CD1c-positive myeloid dendritic cell (primary cell): ENCODE data around the gene NUTF2.
"Not testable (repeated sequence)": the region's sequence is repeated elsewhere in the genome, so short reads cannot be mapped to it uniquely, and the experiment has no call there.

Experiments
- DNase-seq: peaks from one replicate; pipeline ENCODE4 v3.0.0-alpha.2; 2016; ENCODE audit errors: extremely low spot score

NUTF2 gene

GRCh38 chr16:67864044-67864443 lies 17.3 kb downstream of the NUTF2 start:
- not testable (repeated sequence) for DNase-seq

DNA sequence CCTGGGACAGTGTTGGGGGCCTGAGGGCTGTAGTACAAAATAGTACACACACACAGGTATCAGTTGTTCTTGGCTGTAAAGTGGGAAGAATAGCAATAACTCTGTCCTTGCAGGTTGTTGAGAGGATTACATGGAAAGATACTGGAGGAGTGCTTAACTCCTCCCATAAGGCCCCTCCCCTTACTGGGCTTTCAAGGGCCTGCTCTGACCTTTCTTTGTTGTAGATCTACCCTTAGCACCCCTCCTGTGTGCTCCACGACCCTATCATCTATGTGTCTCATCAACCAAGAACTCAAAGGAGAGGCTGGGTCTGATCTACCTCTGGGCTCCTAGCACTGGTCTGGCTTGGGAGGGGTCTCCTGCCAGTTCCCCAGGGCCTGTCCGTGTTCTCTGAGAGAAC lies 17.9 kb downstream of the NUTF2 start:
- no peak for DNase-seq

- peak; percentile 65 for DNase-seq
These were observed 18.6 kb downstream of the NUTF2 start for GRCh38 chr16:67865318-67865717.

DNA sequence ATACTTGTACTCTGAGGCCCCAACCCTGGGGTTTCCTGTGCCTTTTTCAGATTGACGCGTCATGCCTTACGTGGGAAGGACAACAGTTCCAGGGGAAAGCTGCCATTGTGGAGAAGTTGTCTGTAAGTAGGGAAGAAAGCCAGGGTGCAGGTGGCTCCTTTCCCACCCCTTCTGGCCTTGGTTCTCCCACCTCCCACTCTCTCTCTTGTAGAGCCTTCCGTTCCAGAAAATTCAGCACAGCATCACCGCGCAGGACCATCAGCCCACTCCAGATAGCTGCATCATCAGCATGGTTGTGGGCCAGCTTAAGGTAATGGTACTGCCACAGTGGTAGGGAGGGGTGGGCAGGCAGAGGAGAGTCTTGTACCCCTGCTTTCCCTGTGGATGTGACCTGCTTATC lies 21.6 kb downstream of the NUTF2 start:
- no peak for DNase-seq

- DNase-seq, result no peak
These were observed 22.9 kb downstream of the NUTF2 start for GRCh38 chr16:67869653-67870052.

DNA sequence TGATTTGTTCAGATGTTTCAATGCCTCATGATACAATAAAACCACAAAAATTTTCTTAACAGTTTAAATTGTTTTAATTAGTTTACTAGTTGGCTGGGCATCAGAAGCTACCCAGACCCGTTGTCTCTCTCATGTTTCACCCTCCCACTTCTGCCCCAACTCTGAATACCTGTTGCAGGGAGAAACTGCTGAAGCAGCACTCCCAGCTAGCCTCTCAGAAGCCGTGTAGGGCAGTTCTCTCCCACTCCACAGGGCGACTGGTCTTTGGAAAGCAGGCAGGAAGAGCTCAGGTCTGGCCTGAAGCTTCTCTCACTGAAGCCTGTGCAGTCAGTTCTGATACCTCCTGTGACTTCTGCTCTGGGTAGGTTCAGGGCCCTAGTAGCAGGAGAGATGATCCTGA lies 24.5 kb downstream of the NUTF2 start:
- DNase-seq, result no peak

DNA sequence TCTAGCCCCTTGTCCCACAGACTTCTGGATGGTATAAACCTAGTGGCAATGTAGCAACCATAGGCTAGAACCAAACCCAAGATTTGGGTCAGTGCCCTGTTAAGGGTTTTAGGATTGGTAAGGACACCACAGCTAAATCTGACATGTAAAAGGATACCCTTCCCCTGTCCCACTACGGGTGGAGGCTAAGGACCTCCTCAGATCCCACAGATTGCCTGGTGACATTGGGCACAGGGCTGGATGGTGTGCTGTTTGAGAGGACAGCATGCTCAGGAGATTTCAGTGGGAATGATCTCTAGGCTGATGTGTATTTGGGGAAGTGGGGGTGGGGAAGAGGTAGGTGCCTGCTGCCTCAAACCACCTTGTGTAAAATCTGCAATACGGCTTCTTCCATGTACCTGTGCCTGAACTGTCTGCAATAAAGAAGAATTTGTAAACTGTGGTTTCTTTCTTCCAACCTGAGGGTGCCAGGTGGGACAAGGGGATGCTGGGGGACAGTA lies 25.4 kb downstream of the NUTF2 start:
- DNase-seq, result no peak

DNA sequence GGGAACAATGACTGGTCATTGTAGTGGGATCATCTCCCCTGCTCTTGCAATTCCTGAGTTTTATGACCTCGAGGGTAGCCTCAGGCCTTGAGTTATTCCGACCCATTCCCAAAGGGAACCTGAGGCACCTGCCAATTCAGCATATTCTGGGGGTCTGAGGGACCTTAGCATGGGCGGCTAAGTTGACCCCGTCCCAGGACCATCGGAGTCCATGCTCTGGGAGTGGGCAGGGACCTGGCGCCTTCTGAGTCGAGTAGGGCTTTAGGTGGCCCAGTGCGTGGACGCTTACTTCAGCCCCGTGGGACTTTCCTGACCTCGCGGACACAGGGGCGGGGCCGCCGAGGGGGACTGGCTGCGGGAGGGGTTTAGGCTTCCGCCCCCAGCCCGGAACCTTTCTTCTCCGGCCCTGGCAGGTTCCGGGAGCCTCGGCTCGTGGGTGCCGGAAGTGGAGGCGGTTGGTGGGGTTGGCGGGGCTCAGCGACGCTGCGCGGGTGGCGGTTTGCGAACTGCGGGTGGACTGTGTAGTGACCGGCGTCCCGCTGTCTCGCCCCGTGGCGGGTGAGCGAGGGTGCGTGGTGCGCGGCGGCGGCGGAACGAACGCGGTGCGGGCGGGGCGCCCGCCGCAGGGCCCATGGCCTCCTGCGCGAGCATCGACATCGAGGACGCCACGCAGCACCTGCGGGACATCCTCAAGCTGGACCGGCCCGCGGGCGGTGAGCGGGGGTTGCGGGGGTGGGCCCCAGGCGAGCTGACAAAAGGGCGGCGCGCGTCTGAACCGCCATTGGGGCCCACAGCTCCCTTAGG lies 26.1 kb downstream of the NUTF2 start, which contains the start of gene EDC4:
EDC4 (plus strand) TSS at position 422 of the 804 bp plus-strand sequence; CDS start at position 632, 210 bp downstream.
- DNase-seq, result peak; percentile 94

- DNase-seq, result peak; percentile 28
These were observed 27.0 kb downstream of the NUTF2 start for GRCh38 chr16:67873435-67874370.

DNA sequence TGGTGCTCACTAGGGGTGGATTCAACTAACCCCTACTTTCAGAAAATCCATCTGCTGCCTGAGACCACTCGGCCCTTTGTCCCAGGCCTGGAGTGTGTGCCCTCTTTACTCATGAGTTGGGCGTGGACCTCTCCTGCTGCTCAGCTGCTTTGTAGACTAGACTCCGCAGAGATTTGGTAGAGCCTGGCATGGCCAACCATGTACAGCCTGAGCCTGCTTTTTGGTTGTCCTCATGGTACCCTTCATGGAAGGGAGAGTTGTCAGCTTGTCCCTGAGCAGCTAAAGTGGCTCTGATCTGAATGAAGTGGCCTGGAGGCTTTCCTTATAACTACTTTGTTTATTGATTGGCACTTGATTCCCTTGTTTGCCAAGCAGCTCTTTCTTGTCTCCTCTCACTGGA lies 27.6 kb downstream of the NUTF2 start:
- no peak for DNase-seq

GRCh38 chr16:67877064-67877463 lies 30.3 kb downstream of the NUTF2 start:
- no peak for DNase-seq

- DNase-seq, result no peak
These were observed 31.5 kb downstream of the NUTF2 start for GRCh38 chr16:67878232-67878631.

- no peak for DNase-seq
These were observed 32.1 kb downstream of the NUTF2 start for GRCh38 chr16:67878846-67879245.

DNA sequence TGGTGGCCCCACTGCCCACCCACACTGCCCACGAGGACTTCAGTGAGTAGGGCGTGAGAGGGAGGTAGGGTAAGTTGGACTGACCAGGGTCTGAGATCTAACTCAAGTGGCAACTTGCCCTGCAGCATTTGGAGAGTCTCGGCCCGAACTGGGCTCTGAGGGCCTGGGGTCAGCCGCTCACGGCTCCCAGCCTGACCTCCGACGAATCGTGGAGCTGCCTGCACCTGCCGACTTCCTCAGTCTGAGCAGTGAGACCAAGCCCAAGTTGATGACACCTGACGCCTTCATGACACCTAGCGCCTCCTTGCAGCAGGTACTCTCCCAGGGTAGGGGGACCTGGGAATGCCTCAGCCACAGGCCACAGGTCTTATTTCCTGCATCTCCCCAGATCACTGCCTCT lies 32.7 kb downstream of the NUTF2 start:
- no peak for DNase-seq

DNA sequence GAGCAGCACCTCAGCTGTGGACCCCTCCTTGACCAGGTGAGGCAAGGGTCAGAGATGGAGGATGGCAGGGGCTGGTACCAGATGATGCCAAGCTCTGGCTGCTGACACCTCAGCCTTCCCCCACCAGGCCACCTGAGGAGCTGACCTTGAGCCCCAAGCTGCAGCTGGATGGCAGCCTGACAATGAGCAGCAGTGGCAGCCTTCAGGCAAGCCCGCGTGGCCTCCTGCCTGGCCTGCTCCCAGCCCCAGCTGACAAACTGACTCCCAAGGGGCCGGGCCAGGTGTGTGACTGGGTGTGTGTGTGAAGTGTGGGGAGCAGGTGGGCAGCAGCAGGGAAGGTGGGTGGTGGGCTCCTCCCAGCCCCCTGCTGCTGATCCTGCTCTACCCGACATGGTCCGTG lies 33.2 kb downstream of the NUTF2 start:
- no peak for DNase-seq

DNA sequence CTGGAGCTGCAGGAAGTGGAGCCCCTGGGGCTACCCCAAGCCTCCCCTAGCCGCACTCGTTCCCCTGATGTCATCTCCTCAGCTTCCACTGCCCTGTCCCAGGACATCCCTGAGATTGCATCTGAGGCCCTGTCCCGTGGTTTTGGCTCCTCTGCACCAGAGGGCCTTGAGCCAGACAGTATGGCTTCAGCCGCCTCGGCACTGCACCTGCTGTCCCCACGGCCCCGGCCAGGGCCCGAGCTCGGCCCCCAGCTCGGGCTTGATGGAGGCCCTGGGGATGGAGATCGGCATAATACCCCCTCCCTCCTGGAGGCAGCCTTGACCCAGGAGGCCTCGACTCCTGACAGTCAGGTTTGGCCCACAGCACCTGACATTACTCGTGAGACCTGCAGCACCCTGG lies 33.9 kb downstream of the NUTF2 start:
- no peak for DNase-seq

GRCh38 chr16:67881621-67882161 lies 35.0 kb downstream of the NUTF2 start:
- DNase-seq, result no peak

DNA sequence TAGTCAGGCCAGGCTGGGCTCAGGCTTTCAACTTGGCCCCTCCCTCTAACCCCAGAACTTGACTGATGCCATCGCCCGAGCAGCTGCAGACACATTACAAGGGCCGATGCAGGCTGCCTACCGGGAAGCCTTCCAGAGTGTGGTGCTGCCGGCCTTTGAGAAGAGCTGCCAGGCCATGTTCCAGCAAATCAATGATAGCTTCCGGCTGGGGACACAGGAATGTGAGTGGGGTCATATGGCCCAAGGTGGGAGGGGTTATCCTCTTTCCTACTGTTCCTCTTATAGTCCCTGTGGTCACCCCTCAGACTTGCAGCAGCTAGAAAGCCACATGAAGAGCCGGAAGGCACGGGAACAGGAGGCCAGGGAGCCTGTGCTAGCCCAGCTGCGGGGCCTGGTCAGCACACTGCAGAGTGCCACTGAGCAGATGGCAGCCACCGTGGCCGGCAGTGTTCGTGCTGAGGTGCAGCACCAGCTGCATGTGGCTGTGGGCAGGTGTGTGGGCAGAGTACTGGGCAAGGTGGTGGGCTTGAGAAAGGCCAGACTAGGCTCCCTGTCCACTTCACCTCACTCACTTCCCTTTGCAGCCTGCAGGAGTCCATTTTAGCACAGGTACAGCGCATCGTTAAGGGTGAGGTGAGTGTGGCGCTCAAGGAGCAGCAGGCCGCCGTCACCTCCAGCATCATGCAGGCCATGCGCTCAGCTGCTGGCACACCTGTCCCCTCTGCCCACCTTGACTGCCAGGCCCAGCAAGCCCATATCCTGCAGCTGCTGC lies 35.8 kb downstream of the NUTF2 start:
- no peak for DNase-seq

GRCh38 chr16:67883146-67883871 lies 36.6 kb downstream of the NUTF2 start:
- DNase-seq, result no peak

DNA sequence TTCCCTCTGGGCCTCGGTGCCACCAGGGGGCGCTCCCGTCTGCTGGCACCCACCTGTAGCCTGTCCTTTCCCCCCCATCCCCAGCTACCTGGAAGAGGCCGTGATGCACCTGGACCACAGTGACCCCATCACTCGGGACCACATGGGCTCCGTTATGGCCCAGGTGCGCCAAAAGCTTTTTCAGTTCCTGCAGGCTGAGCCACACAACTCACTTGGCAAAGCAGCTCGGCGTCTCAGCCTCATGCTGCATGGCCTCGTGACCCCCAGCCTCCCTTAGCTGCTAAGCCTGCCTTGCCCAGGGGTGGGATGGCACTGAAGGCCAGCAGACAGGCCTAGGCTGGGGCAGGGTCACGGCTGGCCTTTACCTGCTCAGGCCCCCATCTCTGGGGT lies 37.1 kb downstream of the NUTF2 start:
- peak; percentile 64 for DNase-seq

- no peak for DNase-seq
These were observed 38.0 kb downstream of the NUTF2 start, which contains the start of gene NRN1L for GRCh38 chr16:67884684-67885083. TSS of gene NRN1L (plus strand) at chr16:67884885. CDS start at chr16:67884904, 19 bp downstream.
